Measurements from ENCODE around the gene ZP3. TPM values are rescaled to one million over a fixed set of nuclear protein-coding genes. Genes with fewer than 3 reads are reported as not detected.

The ZP3 gene
- total and polyA plus RNA-seq, 10 of the 15 experiments (the other 5 are each of a cell fraction or from before 2014, with no cell fraction given) = 0.39 to 5.1 (median 2.5) TPM

DNA sequence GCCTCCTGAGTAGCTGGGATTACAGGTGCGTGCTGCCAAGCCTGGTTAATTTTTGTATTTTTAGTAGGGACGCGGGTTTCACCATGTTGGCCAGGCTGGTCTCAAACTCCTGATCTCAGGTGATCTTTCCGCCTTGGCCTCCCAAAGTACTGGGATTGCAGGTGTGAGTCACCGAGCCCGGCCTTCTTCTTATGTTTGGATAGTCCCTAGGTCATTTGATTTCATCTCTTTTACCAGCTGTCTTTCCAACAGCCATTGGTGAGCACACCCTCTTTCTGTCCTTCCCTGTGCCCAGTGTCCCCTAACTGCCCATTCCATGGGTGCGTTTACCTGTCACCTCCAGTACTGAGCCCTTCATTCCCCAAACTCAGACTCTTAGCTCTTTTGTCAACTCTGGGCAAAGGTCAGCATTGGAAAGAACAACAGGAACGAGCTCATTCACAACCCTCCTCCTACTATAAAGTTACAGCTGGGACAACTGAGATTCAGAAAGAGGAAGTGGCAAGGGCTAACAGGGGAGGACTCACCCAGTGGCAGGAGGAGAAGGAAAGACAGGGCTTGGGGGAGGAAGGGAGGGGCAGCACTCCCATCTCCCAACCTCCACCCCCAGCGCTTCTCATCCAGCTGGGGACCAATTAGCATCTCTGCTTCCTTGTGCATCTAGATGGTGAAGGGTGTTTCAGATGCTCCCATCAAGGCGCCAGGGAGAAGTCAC lies 20.8 kb upstream of the ZP3 start (continued):
- no peak for TF ChIP-seq RELA (IDR thresholded peaks at IDR 0.05; ENCODE audit: borderline replicate concordance, partially characterized antibody)
- TF ChIP-seq, protein P1, sequence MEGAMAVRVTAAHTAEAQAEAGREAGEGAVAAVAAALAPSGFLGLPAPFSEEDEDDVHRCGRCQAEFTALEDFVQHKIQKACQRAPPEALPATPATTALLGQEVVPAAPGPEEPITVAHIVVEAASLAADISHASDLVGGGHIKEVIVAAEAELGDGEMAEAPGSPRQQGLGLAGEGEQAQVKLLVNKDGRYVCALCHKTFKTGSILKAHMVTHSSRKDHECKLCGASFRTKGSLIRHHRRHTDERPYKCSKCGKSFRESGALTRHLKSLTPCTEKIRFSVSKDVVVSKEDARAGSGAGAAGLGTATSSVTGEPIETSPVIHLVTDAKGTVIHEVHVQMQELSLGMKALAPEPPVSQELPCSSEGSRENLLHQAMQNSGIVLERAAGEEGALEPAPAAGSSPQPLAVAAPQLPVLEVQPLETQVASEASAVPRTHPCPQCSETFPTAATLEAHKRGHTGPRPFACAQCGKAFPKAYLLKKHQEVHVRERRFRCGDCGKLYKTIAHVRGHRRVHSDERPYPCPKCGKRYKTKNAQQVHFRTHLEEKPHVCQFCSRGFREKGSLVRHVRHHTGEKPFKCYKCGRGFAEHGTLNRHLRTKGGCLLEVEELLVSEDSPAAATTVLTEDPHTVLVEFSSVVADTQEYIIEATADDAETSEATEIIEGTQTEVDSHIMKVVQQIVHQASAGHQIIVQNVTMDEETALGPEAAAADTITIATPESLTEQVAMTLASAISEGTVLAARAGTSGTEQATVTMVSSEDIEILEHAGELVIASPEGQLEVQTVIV (IDR thresholded peaks at IDR 0.05; ENCODE audit: borderline replicate concordance, partially characterized antibody) = no peak
- TF ChIP-seq ZNF622 (IDR thresholded peaks at IDR 0.05) = no peak
- peak; percentile 99 for TF ChIP-seq SPI1 (IDR thresholded peaks at IDR 0.05; ENCODE audit: borderline replicate concordance, insufficient read depth, low read depth, low read length)
- no peak for TF ChIP-seq NFYA (IDR thresholded peaks at IDR 0.05; ENCODE audit: borderline replicate concordance, low read depth, low read length)
- TF ChIP-seq IKZF1 (conservative IDR thresholded peaks at IDR 0.05) = peak; percentile 69
- no peak for TF ChIP-seq SREBF1 (IDR thresholded peaks at IDR 0.05; ENCODE audit: low read length)
- no peak for TF ChIP-seq TARDBP (IDR thresholded peaks at IDR 0.05; ENCODE audit: borderline replicate concordance)
- no peak for TF ChIP-seq TCF12 (IDR thresholded peaks at IDR 0.05; ENCODE audit: low read depth, low read length)
- TF ChIP-seq SIN3A (IDR thresholded peaks at IDR 0.05; ENCODE audit: low read depth, low read length) = no peak
- TF ChIP-seq CBFB (IDR thresholded peaks at IDR 0.05; ENCODE audit: low read depth) = no peak
- TF ChIP-seq, protein P2, sequence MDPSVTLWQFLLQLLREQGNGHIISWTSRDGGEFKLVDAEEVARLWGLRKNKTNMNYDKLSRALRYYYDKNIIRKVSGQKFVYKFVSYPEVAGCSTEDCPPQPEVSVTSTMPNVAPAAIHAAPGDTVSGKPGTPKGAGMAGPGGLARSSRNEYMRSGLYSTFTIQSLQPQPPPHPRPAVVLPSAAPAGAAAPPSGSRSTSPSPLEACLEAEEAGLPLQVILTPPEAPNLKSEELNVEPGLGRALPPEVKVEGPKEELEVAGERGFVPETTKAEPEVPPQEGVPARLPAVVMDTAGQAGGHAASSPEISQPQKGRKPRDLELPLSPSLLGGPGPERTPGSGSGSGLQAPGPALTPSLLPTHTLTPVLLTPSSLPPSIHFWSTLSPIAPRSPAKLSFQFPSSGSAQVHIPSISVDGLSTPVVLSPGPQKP (IDR thresholded peaks at IDR 0.05; ENCODE audit: low read depth, low read length) = no peak
- TF ChIP-seq POU2F2 (IDR thresholded peaks at IDR 0.05; ENCODE audit: borderline replicate concordance, low read depth, low read length) = no peak
- no peak for TF ChIP-seq E2F4 (IDR thresholded peaks at IDR 0.05; ENCODE audit: low read depth, low read length)
- no peak for TF ChIP-seq JUND (IDR thresholded peaks at IDR 0.05; ENCODE audit: low read depth, low read length)
- TF ChIP-seq NFXL1 (IDR thresholded peaks at IDR 0.05; ENCODE audit: borderline replicate concordance) = peak; percentile 65; the same call in 1 of the 2 replicates
- TF ChIP-seq SMAD5 (IDR thresholded peaks at IDR 0.05; ENCODE audit: low read depth) = no peak
- TF ChIP-seq, protein P3, sequence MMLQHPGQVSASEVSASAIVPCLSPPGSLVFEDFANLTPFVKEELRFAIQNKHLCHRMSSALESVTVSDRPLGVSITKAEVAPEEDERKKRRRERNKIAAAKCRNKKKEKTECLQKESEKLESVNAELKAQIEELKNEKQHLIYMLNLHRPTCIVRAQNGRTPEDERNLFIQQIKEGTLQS (IDR thresholded peaks at IDR 0.05; ENCODE audit: borderline replicate concordance, extremely low read depth, low read depth, low read length) = no peak
- no peak for TF ChIP-seq POLR2AphosphoS5 (IDR thresholded peaks at IDR 0.05; ENCODE audit: low read length)
- no peak for TF ChIP-seq BMI1 (IDR thresholded peaks at IDR 0.05; ENCODE audit: borderline replicate concordance)
- no peak for TF ChIP-seq RB1 (IDR thresholded peaks at IDR 0.05; ENCODE audit: borderline replicate concordance)
- no peak for TF ChIP-seq ZZZ3 (IDR thresholded peaks at IDR 0.05; ENCODE audit: control insufficient read depth, insufficient read length, low read depth)
- TF ChIP-seq, protein P4, sequence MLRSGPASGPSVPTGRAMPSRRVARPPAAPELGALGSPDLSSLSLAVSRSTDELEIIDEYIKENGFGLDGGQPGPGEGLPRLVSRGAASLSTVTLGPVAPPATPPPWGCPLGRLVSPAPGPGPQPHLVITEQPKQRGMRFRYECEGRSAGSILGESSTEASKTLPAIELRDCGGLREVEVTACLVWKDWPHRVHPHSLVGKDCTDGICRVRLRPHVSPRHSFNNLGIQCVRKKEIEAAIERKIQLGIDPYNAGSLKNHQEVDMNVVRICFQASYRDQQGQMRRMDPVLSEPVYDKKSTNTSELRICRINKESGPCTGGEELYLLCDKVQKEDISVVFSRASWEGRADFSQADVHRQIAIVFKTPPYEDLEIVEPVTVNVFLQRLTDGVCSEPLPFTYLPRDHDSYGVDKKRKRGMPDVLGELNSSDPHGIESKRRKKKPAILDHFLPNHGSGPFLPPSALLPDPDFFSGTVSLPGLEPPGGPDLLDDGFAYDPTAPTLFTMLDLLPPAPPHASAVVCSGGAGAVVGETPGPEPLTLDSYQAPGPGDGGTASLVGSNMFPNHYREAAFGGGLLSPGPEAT (IDR thresholded peaks at IDR 0.05; ENCODE audit: low read depth) = peak; percentile 49; the same call in 1 of the 2 replicates
- no peak for TF ChIP-seq GABPA (IDR thresholded peaks at IDR 0.05; ENCODE audit: low read depth)
- TF ChIP-seq ZNF24 (IDR thresholded peaks at IDR 0.05) = no peak
- no peak for TF ChIP-seq CBX3 (IDR thresholded peaks at IDR 0.05; ENCODE audit: borderline replicate concordance, low read depth)

Measured in GM12878 (cell line).